Measurements from ENCODE around the gene TUBAL3.

- TF ChIP-seq POLR2A (IDR thresholded peaks at IDR 0.05) (no peak), CTCF (IDR thresholded peaks at IDR 0.05) (no peak)
Measured at GRCh38 chr10:5441106-5441505, 36.5 kb upstream of the TUBAL3 start.

Measured in ovary (tissue), 3 donors.